Naive B cell (primary cell): ENCODE measurements around the gene TUB. TPM values are rescaled to one million over a fixed set of nuclear protein-coding genes. Genes with fewer than 3 reads are reported as not detected.
A peak's percentile ranks its signal among the peaks of the same experiment; 100 is the strongest.

Experiments used
- ATAC-seq, 2 donors: fragments of 150-1000 bp; cut with Tn5 transposase; 2 replicates each; pipeline ENCODE4 v1.10.0; 2021; ENCODE audit warnings: low read depth in 2 of 2, mild to moderate bottlenecking in 2 of 2, moderate library complexity in 2 of 2
- DNase-seq: peaks from one replicate; pipeline ENCODE4 v3.0.0; 2022
- H3K27ac Mint-ChIP-seq, 6 donors: one replicate each; pipeline ENCODE4 v1.8.0; 2020 to 2022; ENCODE audit warnings: mild to moderate bottlenecking in 6 of 6, mixed read lengths in 6 of 6, moderate library complexity in 5 of 6, inconsistent platforms in 2 of 6
- H3K27me3 Mint-ChIP-seq, 3 donors: one replicate each; pipeline ENCODE4 v1.8.0; 2021 to 2022; ENCODE audit warnings: mixed read lengths in 3 of 3, mild to moderate bottlenecking in 1 of 3
- H3K36me3 Mint-ChIP-seq, 2 donors: one replicate each; pipeline ENCODE4 v1.8.0; 2020 to 2022; ENCODE audit warnings: mixed read lengths in 2 of 2, inconsistent platforms in 1 of 2, mild to moderate bottlenecking in 1 of 2
- H3K4me1 Mint-ChIP-seq, 3 donors: one replicate each; pipeline ENCODE4 v1.8.0; 2020 to 2022; ENCODE audit warnings: mixed read lengths in 3 of 3, inconsistent platforms in 1 of 3, mild to moderate bottlenecking in 1 of 3, moderate library complexity in 1 of 3
- H3K4me3 Mint-ChIP-seq, 8 donors: one replicate each; pipeline ENCODE4 v1.8.0; 2020 to 2022; ENCODE audit warnings: mild to moderate bottlenecking in 8 of 8, mixed read lengths in 8 of 8, moderate library complexity in 8 of 8, inconsistent platforms in 2 of 8
- H3K9me3 Mint-ChIP-seq, 7 donors: one replicate each; pipeline ENCODE4 v1.8.0; 2020 to 2022; ENCODE audit warnings: mixed read lengths in 7 of 7, mild to moderate bottlenecking in 5 of 7, inconsistent platforms in 2 of 7, moderate library complexity in 1 of 7
- polyA plus RNA-seq, 6 donors: library from polyadenylated mRNA; unstranded; fragments of 300-500 nt; fragmentation: Illumina TruSeq; gene quantifications; one replicate each; pipeline ENCODE4 v1.2.3, GENCODE V29; 2021; ENCODE audit warnings: low read depth in 6 of 6

The TUB gene
- polyA plus RNA-seq, 6 donors from 2014 or later = 0.05 to 0.12 (median 0.11) TPM; not detected in 3

- H3K9me3 Mint-ChIP-seq = no peaks in the 10 kb centered on the region
- no peak overlapping the region for H3K27ac Mint-ChIP-seq
- ATAC-seq (no peak), DNase-seq (no peak)
- H3K4me1 Mint-ChIP-seq = peaks cover 0 to 7% (median 0%) of the 10 kb centered on the region in 3 donors
- peak overlapping the region in 1 of 8 donors; percentile 3 for H3K4me3 Mint-ChIP-seq
- peaks cover 11 to 55% (median 20%) of the 10 kb centered on the region in 3 donors for H3K27me3 Mint-ChIP-seq
- no peaks in the 10 kb centered on the region for H3K36me3 Mint-ChIP-seq
Measured at GRCh38 chr11:8067929-8068575, 13.0 kb upstream of the TUB start.

GRCh38 chr11:8068605-8069221 is 12.3 kb upstream of the TUB start:
- Mint-ChIP-seq H3K4me1 (peaks cover 0 to 7% (median 0%) of the 10 kb centered on the region in 3 donors), H3K4me3 (no peak overlapping the region), H3K36me3 (no peaks in the 10 kb centered on the region), H3K27ac (no peak overlapping the region), H3K9me3 (peaks cover 0 to 3% (median 0%) of the 10 kb centered on the region in 7 donors), H3K27me3 (peaks cover 14 to 61% (median 23%) of the 10 kb centered on the region in 3 donors)
- ATAC-seq (no peak), DNase-seq (no peak)

- Mint-ChIP-seq H3K27me3 (peaks cover 19 to 67% (median 29%) of the 10 kb centered on the region in 3 donors), H3K36me3 (no peaks in the 10 kb centered on the region), H3K27ac (no peak overlapping the region), H3K4me3 (no peak overlapping the region), H3K9me3 (peaks cover 0 to 3% (median 0%) of the 10 kb centered on the region in 7 donors), H3K4me1 (peaks cover 0 to 8% (median 0%) of the 10 kb centered on the region in 3 donors)
- ATAC-seq = no peak
- DNase-seq = no peak
Measured at GRCh38 chr11:8069771-8070170, 11.2 kb upstream of the TUB start.

GRCh38 chr11:8070417-8071115 is 10.4 kb upstream of the TUB start:
- Mint-ChIP-seq H3K27ac (peak overlapping the region in 1 of 6 donors; percentile 39), H3K4me3 (peak overlapping the region in 1 of 8 donors; percentile 4), H3K4me1 (peaks cover 0 to 8% (median 0%) of the 10 kb centered on the region in 3 donors), H3K27me3 (peaks cover 18 to 65% (median 29%) of the 10 kb centered on the region in 3 donors), H3K36me3 (no peaks in the 10 kb centered on the region), H3K9me3 (peaks cover 0 to 3% (median 0%) of the 10 kb centered on the region in 7 donors)
- no peak for DNase-seq
- ATAC-seq = peak; percentile 45 to 48

- Mint-ChIP-seq H3K27ac (peak overlapping the region in 1 of 6 donors; percentile 69), H3K36me3 (no peaks in the 10 kb centered on the region), H3K27me3 (peaks cover 18 to 63% (median 29%) of the 10 kb centered on the region in 3 donors), H3K4me3 (no peak overlapping the region), H3K4me1 (peaks cover 0 to 8% (median 0%) of the 10 kb centered on the region in 3 donors), H3K9me3 (peaks cover 0 to 3% (median 0%) of the 10 kb centered on the region in 7 donors)
- ATAC-seq (no peak), DNase-seq (no peak)
Measured at GRCh38 chr11:8071616-8072581, 9.1 kb upstream of the TUB start.

- Mint-ChIP-seq H3K4me1 (peaks cover 0 to 8% (median 0%) of the 10 kb centered on the region in 3 donors), H3K27me3 (peaks cover 35 to 61% (median 41%) of the 10 kb centered on the region in 3 donors), H3K36me3 (no peaks in the 10 kb centered on the region), H3K4me3 (no peak overlapping the region), H3K27ac (no peak overlapping the region), H3K9me3 (peaks cover 0 to 4% (median 0%) of the 10 kb centered on the region in 7 donors)
- no peak for DNase-seq
- no peak for ATAC-seq
Measured at GRCh38 chr11:8075119-8075726, 5.8 kb upstream of the TUB start.

GRCh38 chr11:8079111-8079675 is 1.8 kb upstream of the TUB start:
- DNase-seq = no peak
- peaks cover 0 to 4% (median 0%) of the 10 kb centered on the region in 7 donors for H3K9me3 Mint-ChIP-seq
- H3K4me1 Mint-ChIP-seq = peaks cover 0 to 6% (median 0%) of the 10 kb centered on the region in 3 donors
- H3K27ac Mint-ChIP-seq = no peak overlapping the region
- H3K4me3 Mint-ChIP-seq = peak overlapping the region in 6 of 8 donors; percentile 6 to 58 (median 40)
- peaks cover 52 to 66% (median 60%) of the 10 kb centered on the region in 3 donors for H3K27me3 Mint-ChIP-seq
- no peaks in the 10 kb centered on the region for H3K36me3 Mint-ChIP-seq
- ATAC-seq = no peak

- H3K36me3 Mint-ChIP-seq = no peaks in the 10 kb centered on the region
- DNase-seq (no peak), ATAC-seq (no peak)
- peak overlapping the region; percentile 24 to 81 (median 70) for H3K4me3 Mint-ChIP-seq
- H3K27ac Mint-ChIP-seq = no peak overlapping the region
- peaks cover 0 to 6% (median 0%) of the 10 kb centered on the region in 3 donors for H3K4me1 Mint-ChIP-seq
- peaks cover 0 to 4% (median 0%) of the 10 kb centered on the region in 7 donors for H3K9me3 Mint-ChIP-seq
- peaks cover 58 to 74% (median 68%) of the 10 kb centered on the region in 3 donors for H3K27me3 Mint-ChIP-seq
Measured at GRCh38 chr11:8080069-8080670, 841 bp upstream of the TUB start.

GRCh38 chr11:8081591-8082250 is 710 bp downstream of the TUB start:
- Mint-ChIP-seq H3K27ac (peak overlapping the region in 2 of 6 donors; percentile 52 to 88), H3K36me3 (no peaks in the 10 kb centered on the region), H3K9me3 (peaks cover 0 to 4% (median 0%) of the 10 kb centered on the region in 7 donors), H3K27me3 (peaks cover 57 to 84% (median 80%) of the 10 kb centered on the region in 3 donors), H3K4me3 (peak overlapping the region; percentile 43 to 83 (median 74)), H3K4me1 (peaks cover 0 to 6% (median 0%) of the 10 kb centered on the region in 3 donors)
- DNase-seq (no peak), ATAC-seq (no peak)

- DNase-seq (no peak), ATAC-seq (no peak)
- Mint-ChIP-seq H3K27me3 (peaks cover 56 to 89% (median 79%) of the 10 kb centered on the region in 3 donors), H3K36me3 (no peaks in the 10 kb centered on the region), H3K9me3 (peaks cover 0 to 4% (median 0%) of the 10 kb centered on the region in 7 donors), H3K4me1 (peaks cover 0 to 6% (median 0%) of the 10 kb centered on the region in 3 donors), H3K4me3 (peak overlapping the region in 6 of 8 donors; percentile 17 to 83 (median 74)), H3K27ac (peak overlapping the region in 1 of 6 donors; percentile 20)
Measured at GRCh38 chr11:8082391-8083087, 1.5 kb downstream of the TUB start.

GRCh38 chr11:8083088-8083395 is 2.0 kb downstream of the TUB start:
- no peaks in the 10 kb centered on the region for H3K36me3 Mint-ChIP-seq
- no peak overlapping the region for H3K27ac Mint-ChIP-seq
- H3K4me3 Mint-ChIP-seq = peak overlapping the region in 1 of 8 donors; percentile 6
- ATAC-seq = no peak
- peaks cover 54 to 89% (median 74%) of the 10 kb centered on the region in 3 donors for H3K27me3 Mint-ChIP-seq
- peaks cover 0 to 4% (median 0%) of the 10 kb centered on the region in 7 donors for H3K9me3 Mint-ChIP-seq
- no peak for DNase-seq
- H3K4me1 Mint-ChIP-seq = peaks cover 0 to 6% (median 0%) of the 10 kb centered on the region in 3 donors
